Type B pancreatic cell (in vitro differentiated cells): ENCODE results near the gene RNF144B. TPM values are rescaled to one million over a fixed set of nuclear protein-coding genes. Genes with fewer than 3 reads are reported as not detected.
A peak's percentile ranks its signal among the peaks of the same experiment; 100 is the strongest.

ENCODE experiments used
- DNase-seq: peaks from one replicate; pipeline ENCODE4 v3.0.0; 2021; ENCODE audit warnings: mixed read lengths; ENCODE audit not compliant: unreplicated experiment; ENCODE audit errors: extremely low spot score
- H3K27ac Mint-ChIP-seq: 2 replicates; pipeline ENCODE4 v1.8.0; 2021; ENCODE audit warnings: mild to moderate bottlenecking, mixed read lengths
- H3K27me3 Mint-ChIP-seq: 2 replicates; pipeline ENCODE4 v1.8.0; 2021; ENCODE audit warnings: mixed read lengths
- H3K36me3 Mint-ChIP-seq: 2 replicates; pipeline ENCODE4 v1.8.0; 2021; ENCODE audit warnings: mixed read lengths
- H3K4me1 Mint-ChIP-seq: one replicate; pipeline ENCODE4 v1.8.0; 2021; ENCODE audit warnings: mixed read lengths; ENCODE audit not compliant: unreplicated experiment
- H3K4me3 Mint-ChIP-seq: 2 replicates; pipeline ENCODE4 v1.8.0; 2021; ENCODE audit warnings: mild to moderate bottlenecking, mixed read lengths
- H3K9me3 Mint-ChIP-seq: 2 replicates; pipeline ENCODE4 v1.8.0; 2021; ENCODE audit warnings: mixed read lengths
- CTCF ChIP-seq: fragments of 200-600 bp; sonication (generic); conservative IDR thresholded peaks from 2 replicates; pipeline ENCODE4 v1.5.0; 2021; ENCODE audit warnings: antibody characterized with exemption, mild to moderate bottlenecking
- total RNA-seq: library from RNA; stranded (reverse); gene quantifications from 2 replicates; pipeline ENCODE4 v1.2.1, GENCODE V29; 2021; ENCODE audit warnings: low replicate concordance

Gene RNF144B
- total RNA-seq, 1 donor from 2014 or later, result 10.8 TPM

DNA sequence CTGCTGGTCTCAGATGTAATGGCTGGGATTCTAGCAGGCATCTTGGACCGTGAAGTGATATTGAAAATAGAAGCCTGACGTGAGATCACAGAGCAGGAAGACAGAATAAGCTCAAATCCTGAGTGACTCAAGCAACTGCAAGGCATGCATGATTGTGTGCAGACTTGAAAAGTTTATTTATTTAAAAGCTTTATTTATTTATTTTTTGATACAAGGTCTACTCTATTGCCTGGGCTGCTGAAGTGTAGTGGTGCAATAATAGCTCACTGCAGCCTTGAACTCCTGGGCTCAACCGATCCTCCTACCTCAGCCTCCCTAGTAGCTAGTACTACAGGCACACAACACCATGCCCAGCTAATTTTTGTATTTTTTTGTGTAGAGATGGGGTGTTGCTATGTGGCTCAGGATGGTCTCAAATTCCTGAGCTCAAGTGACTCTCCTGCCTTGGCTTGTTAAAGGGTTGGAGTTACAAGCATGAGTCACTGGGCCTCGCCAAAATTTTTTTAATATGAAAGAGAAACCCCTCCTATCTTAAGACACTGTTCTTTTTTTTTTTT, 40.1 kb upstream of the RNF144B start:
- no peak overlapping the region for H3K27ac Mint-ChIP-seq
- H3K9me3 Mint-ChIP-seq, result no peaks in the 10 kb centered on the region
- H3K4me3 Mint-ChIP-seq, result no peak overlapping the region
- DNase-seq, result no peak
- no peaks in the 10 kb centered on the region for H3K27me3 Mint-ChIP-seq
- TF ChIP-seq CTCF, result no peak
- peaks cover 11% of the 10 kb centered on the region for H3K4me1 Mint-ChIP-seq
- no peaks in the 10 kb centered on the region for H3K36me3 Mint-ChIP-seq

DNA sequence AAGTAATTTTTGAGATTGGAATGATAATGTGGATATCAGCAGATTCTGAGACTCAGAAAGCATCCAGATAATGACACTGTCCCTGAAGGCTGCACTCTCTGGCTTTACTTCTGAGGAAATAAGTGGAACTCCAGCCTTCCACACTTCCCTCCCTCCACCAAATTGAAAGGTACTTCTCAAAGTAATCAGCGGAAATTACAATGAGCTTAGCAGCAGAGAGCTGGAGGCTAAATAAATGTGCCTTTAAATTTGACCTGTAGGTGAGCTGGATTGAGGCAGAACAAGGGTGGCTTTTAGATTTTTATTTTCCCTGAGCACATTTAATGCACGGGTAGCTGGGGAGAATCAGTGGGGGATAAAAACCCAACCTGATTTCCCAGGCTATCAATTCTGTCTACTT, 39.3 kb upstream of the RNF144B start:
- Mint-ChIP-seq H3K36me3 (no peaks in the 10 kb centered on the region), H3K4me1 (peaks cover 9% of the 10 kb centered on the region), H3K9me3 (no peaks in the 10 kb centered on the region), H3K27me3 (no peaks in the 10 kb centered on the region), H3K27ac (no peak overlapping the region), H3K4me3 (no peak overlapping the region)
- DNase-seq, result no peak
- no peak for TF ChIP-seq CTCF

DNA sequence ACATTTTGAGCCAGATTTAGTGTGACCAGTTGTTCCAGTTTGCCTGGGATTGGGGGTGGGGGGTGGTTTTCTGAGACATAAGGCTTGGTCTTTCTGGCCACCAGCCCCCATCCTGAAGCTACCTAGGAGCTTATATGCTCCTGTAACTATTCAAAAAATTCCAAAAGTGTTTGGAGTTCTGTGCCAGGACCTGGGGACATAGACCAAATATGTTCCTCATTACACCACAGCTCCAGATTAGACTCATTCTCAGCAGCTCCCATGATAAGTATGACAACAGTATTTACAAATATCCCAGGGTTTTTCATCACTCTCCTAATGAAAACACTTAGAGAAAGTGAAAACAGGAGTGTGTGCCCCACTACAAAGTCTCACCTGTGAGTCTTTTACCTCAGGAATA, 37.8 kb upstream of the RNF144B start:
- Mint-ChIP-seq H3K4me3 (no peak overlapping the region), H3K27me3 (no peaks in the 10 kb centered on the region), H3K4me1 (peaks cover 9% of the 10 kb centered on the region)

DNA sequence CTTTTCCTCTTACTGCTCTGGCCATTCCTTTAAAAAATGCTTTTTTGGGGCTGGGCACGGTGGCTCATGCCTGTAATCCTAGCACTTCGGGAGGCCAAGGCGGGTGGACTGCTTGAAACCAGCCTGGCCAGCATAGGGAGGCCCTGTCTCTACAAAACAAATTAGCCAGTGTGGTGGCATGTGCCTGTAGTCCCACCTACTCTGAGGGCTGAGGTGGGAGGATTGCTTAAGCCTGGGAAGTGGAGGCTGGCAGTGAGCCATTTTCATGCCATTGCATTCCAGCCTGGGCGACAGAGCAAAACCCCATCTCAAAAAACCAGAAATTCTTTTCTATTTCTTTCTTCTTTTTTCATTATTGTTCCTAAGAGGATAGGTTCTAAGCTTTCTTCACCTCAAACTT, 36.9 kb upstream of the RNF144B start:
- Mint-ChIP-seq H3K4me3 (no peak overlapping the region), H3K9me3 (no peaks in the 10 kb centered on the region), H3K27ac (peak overlapping the region; percentile 9), H3K4me1 (peaks cover 9% of the 10 kb centered on the region), H3K36me3 (no peaks in the 10 kb centered on the region), H3K27me3 (no peaks in the 10 kb centered on the region)
- no peak for DNase-seq
- no peak for TF ChIP-seq CTCF

More for the DNA sequence above, 37.8 kb upstream of the RNF144B start:
- TF ChIP-seq CTCF, result no peak
- no peaks in the 10 kb centered on the region for H3K36me3 Mint-ChIP-seq
- no peak for DNase-seq
- no peak overlapping the region for H3K27ac Mint-ChIP-seq
- H3K9me3 Mint-ChIP-seq, result no peaks in the 10 kb centered on the region

DNA sequence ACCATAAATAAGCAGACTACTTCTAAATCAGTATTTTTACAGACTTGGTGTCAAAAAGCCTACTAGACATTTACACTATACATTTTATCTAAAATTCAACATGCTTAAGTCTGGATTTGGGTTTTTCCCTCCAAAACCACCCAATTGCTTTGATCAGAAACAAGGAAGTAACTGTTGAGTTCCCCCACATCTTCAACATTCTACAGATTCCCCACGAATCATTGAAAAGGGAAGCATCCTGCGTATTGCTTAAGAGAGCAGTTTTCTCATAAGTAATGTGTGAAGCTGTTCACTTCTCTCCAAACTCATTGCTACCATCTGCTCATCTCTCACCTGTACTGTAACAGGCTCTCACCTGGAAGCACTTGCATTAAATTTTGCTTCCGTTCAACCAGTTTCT, 36.4 kb upstream of the RNF144B start:
- H3K9me3 Mint-ChIP-seq, result no peaks in the 10 kb centered on the region
- no peaks in the 10 kb centered on the region for H3K27me3 Mint-ChIP-seq
- H3K4me1 Mint-ChIP-seq, result peaks cover 9% of the 10 kb centered on the region
- DNase-seq, result no peak
- TF ChIP-seq CTCF, result no peak
- H3K4me3 Mint-ChIP-seq, result no peak overlapping the region
- H3K36me3 Mint-ChIP-seq, result no peaks in the 10 kb centered on the region
- H3K27ac Mint-ChIP-seq, result no peak overlapping the region

- Mint-ChIP-seq H3K4me3 (no peak overlapping the region), H3K9me3 (no peaks in the 10 kb centered on the region), H3K27me3 (no peaks in the 10 kb centered on the region), H3K4me1 (peaks cover 9% of the 10 kb centered on the region), H3K27ac (no peak overlapping the region), H3K36me3 (no peaks in the 10 kb centered on the region)
- no peak for DNase-seq
- TF ChIP-seq CTCF, result no peak
These were observed 35.1 kb upstream of the RNF144B start for GRCh38 chr6:18352001-18352400.
